ENCODE data around the gene TFAP2A. TPM values are rescaled to one million over a fixed set of nuclear protein-coding genes. Genes with fewer than 3 reads are reported as not detected.

The TFAP2A gene
- total and polyA plus RNA-seq, 2 donors from 2014 or later: 10.1 to 16.2 TPM

- no peaks in the 10 kb centered on the region for H3K36me3 ChIP-seq (ENCODE audit: control insufficient read depth in 2 of 3, insufficient read depth in 3 of 3, low read length in 3 of 3)
- H3K4me1 ChIP-seq (ENCODE audit: control insufficient read depth in 2 of 3, insufficient read depth in 2 of 3, low read depth in 1 of 3, low read length in 3 of 3): no peaks in the 10 kb centered on the region
- no peaks in the 10 kb centered on the region for H3K27me3 ChIP-seq (ENCODE audit: control insufficient read depth, insufficient read depth, low read length)
- FAIRE-seq (no peak), DNase-seq (peak in 3 of 5 donors; percentile 49 to 71 (median 65))
- intact Hi-C loops (cut with DNase I): no loop called here
- TF ChIP-seq CTCF (IDR thresholded peaks at IDR 0.05; ENCODE audit: borderline replicate concordance, extremely low read depth, insufficient read depth): no peak
- peak overlapping the region in 1 of 2 donors; percentile 14 for H3K27ac ChIP-seq (ENCODE audit: low read depth in 2 of 2, low read length in 2 of 2)
- H3K9me3 ChIP-seq (ENCODE audit: control insufficient read depth in 2 of 3, insufficient read depth in 1 of 3, low read length in 3 of 3): no peaks in the 10 kb centered on the region
- no peak overlapping the region for H3K9ac ChIP-seq (ENCODE audit: low read length in 3 of 3)
- no peak overlapping the region for H3K4me3 ChIP-seq (ENCODE audit: low read length in 3 of 3)
Measured at GRCh38 chr6:10441004-10441654, 26.3 kb upstream of the TFAP2A start.

- intact Hi-C loops (cut with DNase I): no loop called here
Measured at GRCh38 chr6:10437891-10438290, 23.0 kb upstream of the TFAP2A start.

GRCh38 chr6:10434235-10434634, 19.4 kb upstream of the TFAP2A start:
- no peak for DNase-seq
- H3K9ac ChIP-seq (ENCODE audit: low read length in 3 of 3): no peak overlapping the region
- TF ChIP-seq CTCF (IDR thresholded peaks at IDR 0.05; ENCODE audit: borderline replicate concordance, extremely low read depth, insufficient read depth): no peak
- no peak overlapping the region for H3K27ac ChIP-seq (ENCODE audit: low read depth in 2 of 2, low read length in 2 of 2)
- H3K27me3 ChIP-seq (ENCODE audit: control insufficient read depth, insufficient read depth, low read length): no peaks in the 10 kb centered on the region
- intact Hi-C loops (cut with DNase I): no loop called here
- no peaks in the 10 kb centered on the region for H3K4me1 ChIP-seq (ENCODE audit: control insufficient read depth in 2 of 3, insufficient read depth in 2 of 3, low read depth in 1 of 3, low read length in 3 of 3)
- FAIRE-seq: no peak
- H3K4me3 ChIP-seq (ENCODE audit: low read length in 3 of 3): no peak overlapping the region
- no peaks in the 10 kb centered on the region for H3K36me3 ChIP-seq (ENCODE audit: control insufficient read depth in 2 of 3, insufficient read depth in 3 of 3, low read length in 3 of 3)
- H3K9me3 ChIP-seq (ENCODE audit: control insufficient read depth in 2 of 3, insufficient read depth in 1 of 3, low read length in 3 of 3): no peaks in the 10 kb centered on the region

More at GRCh38 chr6:10437891-10438290, 23.0 kb upstream of the TFAP2A start:
- H3K9ac ChIP-seq (ENCODE audit: low read length in 3 of 3): no peak overlapping the region
- no peaks in the 10 kb centered on the region for H3K4me1 ChIP-seq (ENCODE audit: control insufficient read depth in 2 of 3, insufficient read depth in 2 of 3, low read depth in 1 of 3, low read length in 3 of 3)
- H3K27ac ChIP-seq (ENCODE audit: low read depth in 2 of 2, low read length in 2 of 2): no peak overlapping the region
- no peaks in the 10 kb centered on the region for H3K27me3 ChIP-seq (ENCODE audit: control insufficient read depth, insufficient read depth, low read length)
- DNase-seq (no peak), FAIRE-seq (no peak)
- H3K9me3 ChIP-seq (ENCODE audit: control insufficient read depth in 2 of 3, insufficient read depth in 1 of 3, low read length in 3 of 3): no peaks in the 10 kb centered on the region
- no peak for TF ChIP-seq CTCF (IDR thresholded peaks at IDR 0.05; ENCODE audit: borderline replicate concordance, extremely low read depth, insufficient read depth)
- H3K36me3 ChIP-seq (ENCODE audit: control insufficient read depth in 2 of 3, insufficient read depth in 3 of 3, low read length in 3 of 3): no peaks in the 10 kb centered on the region
- H3K4me3 ChIP-seq (ENCODE audit: low read length in 3 of 3): no peak overlapping the region

GRCh38 chr6:10433322-10433721, 18.4 kb upstream of the TFAP2A start:
- no peak for FAIRE-seq
- no peak overlapping the region for H3K4me3 ChIP-seq (ENCODE audit: low read length in 3 of 3)

More at GRCh38 chr6:10433322-10433721, 18.4 kb upstream of the TFAP2A start:
- DNase-seq: no peak
- H3K9ac ChIP-seq (ENCODE audit: low read length in 3 of 3): no peak overlapping the region
- H3K9me3 ChIP-seq (ENCODE audit: control insufficient read depth in 2 of 3, insufficient read depth in 1 of 3, low read length in 3 of 3): no peaks in the 10 kb centered on the region
- no peak for TF ChIP-seq CTCF (IDR thresholded peaks at IDR 0.05; ENCODE audit: borderline replicate concordance, extremely low read depth, insufficient read depth)
- peaks cover 3% of the 10 kb centered on the region for H3K27me3 ChIP-seq (ENCODE audit: control insufficient read depth, insufficient read depth, low read length)
- no peaks in the 10 kb centered on the region for H3K4me1 ChIP-seq (ENCODE audit: control insufficient read depth in 2 of 3, insufficient read depth in 2 of 3, low read depth in 1 of 3, low read length in 3 of 3)
- H3K27ac ChIP-seq (ENCODE audit: low read depth in 2 of 2, low read length in 2 of 2): no peak overlapping the region
- intact Hi-C loops (cut with DNase I): no loop called here
- H3K36me3 ChIP-seq (ENCODE audit: control insufficient read depth in 2 of 3, insufficient read depth in 3 of 3, low read length in 3 of 3): no peaks in the 10 kb centered on the region

All from kidney (tissue), 14 donors.